Esophagus (tissue), 2 donors: ENCODE measurements around the gene MAP3K4. TPM values are rescaled to one million over a fixed set of nuclear protein-coding genes. Genes with fewer than 3 reads are reported as not detected.

Experiments
- H3K27ac ChIP-seq, 2 donors: one replicate each; pipeline ENCODE4 v1.5.1; 2013; ENCODE audit warnings: low read depth in 2 of 2, mild to moderate bottlenecking in 2 of 2, inconsistent platforms in 1 of 2, low read length in 1 of 2, moderate library complexity in 1 of 2
- H3K27me3 ChIP-seq, 2 donors: one replicate each; pipeline ENCODE4 v1.6.1; 2013; ENCODE audit warnings: low read length in 2 of 2, control low read depth in 1 of 2, mild to moderate bottlenecking in 1 of 2; ENCODE audit not compliant: insufficient read depth in 2 of 2, control insufficient read depth in 1 of 2
- H3K36me3 ChIP-seq, 2 donors: one replicate each; pipeline ENCODE4 v1.6.1; 2013; ENCODE audit warnings: low read length in 1 of 2; ENCODE audit not compliant: control insufficient read depth in 2 of 2, insufficient read depth in 2 of 2
- H3K4me1 ChIP-seq, 2 donors: one replicate each; pipeline ENCODE4 v1.6.1; 2013; ENCODE audit warnings: low read length in 1 of 2; ENCODE audit not compliant: control insufficient read depth in 2 of 2, insufficient read depth in 2 of 2
- H3K4me3 ChIP-seq, 2 donors: one replicate each; pipeline ENCODE4 v1.5.1; 2013; ENCODE audit warnings: low read length in 2 of 2, mild to moderate bottlenecking in 2 of 2, low read depth in 1 of 2, moderate library complexity in 1 of 2
- H3K9me3 ChIP-seq, 2 donors: one replicate each; pipeline ENCODE4 v1.6.1; 2013; ENCODE audit warnings: mild to moderate bottlenecking in 2 of 2, low read depth in 1 of 2, low read length in 1 of 2, moderate library complexity in 1 of 2; ENCODE audit not compliant: control insufficient read depth in 2 of 2, insufficient read depth in 1 of 2
- WGBS, 2 donors: extraction: QIAGEN DNeasy Blood & Tissue Kit; methylation state at CpG; one replicate each; pipeline ENCODE4 v1.1.7; 2013; 5-methylcytosine and 5-hydroxymethylcytosine counted together
- polyA plus RNA-seq, 2 donors: library from polyadenylated mRNA; stranded (reverse); fragments of 200-250 nt; gene quantifications; one replicate each; pipeline ENCODE4 v1.2.3, GENCODE V29; 2013
- donor health status: healthy with polysubstance abuse.
- donor health status: Bipolar disorder and iron deficiency.

MAP3K4 gene
- polyA plus RNA-seq, 2 donors = 15.9 to 17.3 TPM

DNA sequence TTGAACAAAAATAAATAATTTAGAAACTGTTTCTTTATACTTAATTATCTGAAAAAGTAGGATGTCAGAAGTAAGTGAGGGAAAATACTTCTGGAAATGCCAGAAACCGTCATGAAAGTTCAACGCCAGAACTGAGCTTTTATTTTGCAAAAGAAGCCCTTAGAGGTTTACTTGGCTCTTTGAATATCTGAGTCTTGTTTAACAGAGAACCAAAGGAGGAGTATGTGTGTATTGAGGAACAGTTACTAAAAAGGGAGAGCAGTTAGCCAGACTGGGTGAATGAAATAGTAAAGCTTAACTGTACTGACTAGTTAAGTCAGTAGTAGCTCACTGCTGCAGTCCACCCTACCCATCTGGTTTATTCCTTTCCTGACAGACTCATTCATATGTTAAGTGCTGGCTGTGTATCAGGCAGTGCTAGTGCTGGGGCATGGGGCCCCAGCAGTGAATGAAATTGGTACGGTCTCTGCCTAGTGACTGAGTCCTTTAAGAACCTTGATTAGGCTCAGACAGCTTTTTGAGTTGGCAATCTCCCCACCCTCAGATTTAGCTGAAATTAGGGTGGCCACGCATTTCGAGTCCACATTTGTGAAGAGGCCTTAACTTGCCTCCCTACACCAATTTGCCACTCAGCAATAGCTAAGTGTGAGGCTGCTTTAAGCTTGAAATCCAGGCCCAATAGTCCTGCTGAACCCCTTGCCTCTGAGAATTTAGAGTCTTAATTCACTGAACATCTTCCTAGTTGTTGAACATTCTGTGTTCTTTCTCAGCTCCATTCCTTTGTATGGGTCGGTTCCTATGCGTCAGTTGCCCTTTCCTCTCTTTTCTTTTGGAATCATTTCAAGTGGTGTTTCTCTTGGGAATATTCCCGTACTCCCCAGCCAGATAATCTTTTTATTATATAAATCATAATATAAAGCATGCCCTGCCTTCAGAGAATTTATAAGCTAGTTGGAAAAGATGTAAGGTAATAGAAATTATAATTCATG is 20.2 kb downstream of the MAP3K4 start:
- Histone ChIP-seq H3K27ac (peak overlapping the region in 1 of 2 donors; percentile 30), H3K27me3 (no peaks in the 10 kb centered on the region), H3K36me3 (no peaks in the 10 kb centered on the region), H3K4me3 (no peak overlapping the region), H3K9me3 (no peaks in the 10 kb centered on the region), H3K4me1 (peaks cover 0 to 3% of the 10 kb centered on the region in 2 donors)
- 62 to 66% methylated on average over 8 of the region's 8 CpGs for WGBS, 2 donors

DNA sequence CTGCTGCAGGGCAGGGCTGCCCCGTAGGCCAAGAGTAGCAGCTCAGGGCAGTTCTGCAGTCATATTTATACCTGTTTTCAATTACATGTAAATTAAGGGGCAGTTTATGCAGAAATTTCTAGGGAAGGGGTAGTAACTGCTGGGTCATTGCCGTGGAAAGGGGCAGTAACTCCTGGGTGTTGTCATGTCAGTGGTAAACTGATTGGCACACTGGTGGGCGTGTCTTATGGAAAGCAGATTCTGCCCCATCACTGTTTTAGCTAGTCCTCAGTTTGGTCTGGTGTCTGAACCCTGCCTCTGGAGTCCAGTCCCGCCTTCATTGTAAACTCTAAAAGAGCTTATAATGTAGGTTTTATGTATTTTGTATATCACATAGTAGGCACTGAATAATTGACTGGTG is 22.1 kb downstream of the MAP3K4 start:
- Histone ChIP-seq H3K4me3 (no peak overlapping the region), H3K4me1 (peaks cover 0 to 3% of the 10 kb centered on the region in 2 donors)
- 89 to 96% methylated on average over 4 of the region's 4 CpGs for WGBS, 2 donors

DNA sequence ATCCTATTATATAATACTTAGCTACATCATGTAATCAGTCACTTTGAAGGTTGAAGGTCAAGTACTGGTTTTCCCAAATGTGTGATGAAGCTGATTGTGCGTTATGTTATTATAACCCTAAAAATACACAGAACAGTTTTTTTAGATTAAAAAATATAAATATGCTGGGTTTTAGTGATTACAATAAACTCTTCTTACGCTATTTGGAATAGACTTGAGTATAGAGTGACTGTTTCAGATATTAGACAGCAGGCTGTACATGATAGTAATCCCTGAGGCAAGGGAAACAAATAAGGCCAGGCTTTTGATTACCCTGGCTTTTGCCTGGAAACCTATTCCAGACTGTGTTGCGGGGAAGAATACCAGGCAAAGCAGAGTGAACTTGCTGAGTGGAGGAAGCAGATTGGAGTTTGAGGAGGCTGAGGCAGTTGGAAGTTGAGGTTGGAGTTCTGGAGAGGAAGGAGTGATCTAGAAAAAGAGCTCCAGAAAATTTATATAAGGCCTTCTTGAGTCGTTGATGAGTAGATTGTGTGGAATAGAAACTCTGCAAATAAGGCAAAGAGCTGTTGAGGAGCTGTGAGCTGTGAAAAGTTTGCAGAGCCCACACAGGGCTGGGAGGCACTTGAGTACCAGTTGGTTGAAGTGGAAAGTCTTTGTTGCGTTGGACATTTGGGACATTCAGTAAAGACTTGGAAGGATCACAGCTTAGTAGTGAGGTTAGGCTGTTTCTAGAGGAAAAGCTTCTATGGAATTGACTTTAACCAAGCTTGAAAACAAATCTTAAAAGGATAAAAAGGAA is 26.4 kb downstream of the MAP3K4 start:
- Histone ChIP-seq H3K36me3 (peaks cover 0 to 3% of the 10 kb centered on the region in 2 donors), H3K27ac (no peak overlapping the region), H3K4me3 (no peak overlapping the region), H3K9me3 (no peaks in the 10 kb centered on the region), H3K4me1 (no peaks in the 10 kb centered on the region), H3K27me3 (no peaks in the 10 kb centered on the region)
- 76 to 90% methylated on average over 5 of the region's 5 CpGs for WGBS, 2 donors

More for the DNA sequence above, 22.1 kb downstream of the MAP3K4 start:
- Histone ChIP-seq H3K9me3 (no peaks in the 10 kb centered on the region), H3K36me3 (no peaks in the 10 kb centered on the region), H3K27ac (no peak overlapping the region), H3K27me3 (no peaks in the 10 kb centered on the region)

DNA sequence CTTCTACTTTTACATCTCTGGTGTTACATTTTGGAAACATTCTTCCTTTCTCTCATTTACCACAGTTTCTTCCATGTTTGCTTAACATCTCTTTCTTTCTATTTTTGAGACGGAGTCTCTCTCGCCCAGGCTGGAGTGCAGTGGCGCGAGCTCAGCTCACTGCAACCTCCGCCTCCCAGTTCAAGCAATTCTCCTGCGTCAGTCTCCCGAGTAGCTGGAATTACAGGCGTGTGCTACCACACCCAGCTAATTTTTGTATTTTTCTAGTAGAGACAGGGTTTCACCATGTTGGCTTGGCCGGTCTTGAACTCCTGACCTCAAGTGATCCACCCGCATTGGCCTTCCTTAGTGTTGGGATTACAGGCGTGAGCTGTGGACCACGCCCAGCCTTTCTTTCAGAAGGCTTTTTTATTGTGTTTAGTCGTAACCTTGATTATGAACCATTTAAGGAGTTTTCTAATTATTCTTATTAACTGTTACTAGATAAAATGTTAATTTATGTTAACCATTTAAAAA is 27.8 kb downstream of the MAP3K4 start:
- no peaks in the 10 kb centered on the region for H3K9me3 ChIP-seq
- no peaks in the 10 kb centered on the region for H3K4me1 ChIP-seq
- peaks cover 0 to 3% of the 10 kb centered on the region in 2 donors for H3K36me3 ChIP-seq
- no peaks in the 10 kb centered on the region for H3K27me3 ChIP-seq
- no peak overlapping the region for H3K4me3 ChIP-seq
- 76 to 78% methylated on average over 13 of the region's 13 CpGs for WGBS, 2 donors
- H3K27ac ChIP-seq = no peak overlapping the region

DNA sequence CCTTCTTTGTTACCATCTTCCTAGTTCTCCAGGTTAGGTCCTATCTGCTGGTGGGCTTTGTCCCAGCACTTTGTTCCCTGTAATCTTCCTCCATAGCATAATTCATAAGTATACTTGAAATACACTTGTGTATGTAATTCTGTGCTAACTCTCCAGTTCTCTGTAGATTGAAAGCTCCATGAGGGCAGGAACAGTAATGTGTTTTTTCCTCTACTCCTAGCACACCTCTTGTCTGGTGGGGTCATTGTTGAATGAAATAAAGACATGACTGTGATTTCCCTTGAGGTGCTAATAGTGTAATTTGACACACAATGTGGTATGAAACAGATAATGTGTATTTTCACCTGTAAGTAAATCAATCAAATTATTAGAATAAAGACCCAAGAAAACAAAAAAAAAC is 30.0 kb downstream of the MAP3K4 start:
- Histone ChIP-seq H3K4me1 (no peaks in the 10 kb centered on the region), H3K27me3 (no peaks in the 10 kb centered on the region)

DNA sequence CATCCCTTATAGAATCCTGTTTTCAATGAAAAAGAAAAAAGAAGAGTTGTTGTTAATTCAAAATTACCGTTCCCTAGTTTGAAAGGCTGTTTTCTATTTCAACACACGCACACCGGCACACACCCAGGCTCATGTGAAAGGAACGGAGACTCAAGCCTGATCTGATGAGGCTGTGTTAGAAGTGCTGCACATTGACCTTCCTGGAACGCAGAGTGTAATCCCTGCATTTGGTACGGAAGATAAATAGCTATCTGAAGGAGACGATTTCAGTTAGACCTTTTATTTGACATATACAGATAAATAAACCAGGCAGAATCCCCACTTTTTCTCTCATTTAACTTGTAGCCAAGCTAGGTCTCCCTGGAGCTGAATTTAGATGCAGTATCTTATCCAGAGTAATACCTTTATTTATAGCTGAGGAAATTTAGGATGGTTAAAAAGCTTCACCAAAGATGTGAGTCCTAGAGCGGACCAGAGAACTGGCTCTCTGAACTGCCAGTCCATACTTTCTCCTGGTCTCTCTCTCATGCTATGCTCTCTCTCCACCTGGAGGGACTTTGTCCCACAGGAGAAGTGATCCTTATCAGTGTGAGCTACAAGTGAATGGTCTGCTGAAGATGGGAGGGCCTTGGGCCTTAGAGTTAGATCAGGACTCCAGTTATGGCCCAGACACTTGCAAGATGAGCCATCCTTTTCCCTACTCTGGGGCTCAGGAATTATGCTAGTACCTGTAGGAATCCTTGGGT is 30.6 kb downstream of the MAP3K4 start:
- Histone ChIP-seq H3K4me1 (no peaks in the 10 kb centered on the region), H3K36me3 (peaks cover 0 to 3% of the 10 kb centered on the region in 2 donors), H3K27me3 (no peaks in the 10 kb centered on the region), H3K27ac (no peak overlapping the region), H3K9me3 (no peaks in the 10 kb centered on the region), H3K4me3 (no peak overlapping the region)
- whole genome bisulfite sequencing, 2 donors = 80 to 90% methylated on average over 8 of the region's 8 CpGs

More for the DNA sequence above, 30.0 kb downstream of the MAP3K4 start:
- Histone ChIP-seq H3K9me3 (no peaks in the 10 kb centered on the region), H3K36me3 (peaks cover 0 to 3% of the 10 kb centered on the region in 2 donors), H3K4me3 (no peak overlapping the region), H3K27ac (no peak overlapping the region)

DNA sequence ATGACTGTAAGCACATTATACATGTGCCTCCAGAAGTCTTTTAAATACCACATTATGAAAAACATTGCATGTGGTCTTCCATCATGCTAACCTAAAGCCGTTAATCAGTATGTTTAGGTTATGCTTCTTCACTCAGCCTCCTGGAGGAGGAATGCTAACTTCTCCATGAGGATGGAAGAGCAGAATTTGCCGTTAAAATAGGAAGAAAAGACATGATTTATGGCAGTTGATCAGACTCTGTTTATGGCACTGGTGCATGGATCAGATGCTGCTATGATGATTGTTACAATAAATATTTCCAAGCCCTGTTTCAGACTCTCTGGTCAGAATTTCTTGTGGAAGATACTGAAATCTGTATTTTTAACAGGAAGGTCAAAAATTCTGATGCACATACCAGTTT is 31.7 kb downstream of the MAP3K4 start:
- Histone ChIP-seq H3K9me3 (no peaks in the 10 kb centered on the region), H3K27ac (no peak overlapping the region), H3K27me3 (no peaks in the 10 kb centered on the region), H3K4me1 (no peaks in the 10 kb centered on the region), H3K36me3 (peaks cover 0 to 3% of the 10 kb centered on the region in 2 donors), H3K4me3 (no peak overlapping the region)
- WGBS, 2 donors = 75 to 86% methylated on average over 2 of the region's 2 CpGs

DNA sequence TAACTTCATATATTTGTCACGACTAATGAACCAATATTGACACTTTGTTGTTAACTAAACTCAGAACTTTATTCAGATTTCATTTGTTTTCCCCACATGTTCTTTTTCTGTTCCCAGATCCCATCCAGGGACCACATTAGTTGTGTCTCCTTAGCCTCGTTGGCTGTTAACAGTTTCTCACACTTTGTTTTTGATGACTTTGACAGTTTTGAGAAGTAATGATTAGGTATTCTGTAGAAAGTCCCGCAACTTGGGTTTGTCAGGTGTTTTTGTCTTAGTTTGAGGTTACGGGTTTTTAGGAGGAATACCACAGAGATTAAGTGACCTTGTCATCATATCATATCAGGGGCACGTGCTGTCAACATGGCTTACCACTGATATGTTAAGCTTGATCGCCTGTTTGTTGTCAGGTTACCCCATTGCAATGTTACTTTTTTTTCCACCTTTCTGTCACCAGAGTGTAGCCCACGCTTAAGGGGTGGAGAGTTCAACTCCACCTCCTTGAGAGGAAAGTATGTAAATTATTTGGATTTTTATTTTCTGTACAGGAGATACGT is 32.9 kb downstream of the MAP3K4 start:
- Histone ChIP-seq H3K4me1 (no peaks in the 10 kb centered on the region), H3K4me3 (no peak overlapping the region), H3K36me3 (peaks cover 0 to 3% of the 10 kb centered on the region in 2 donors), H3K9me3 (no peaks in the 10 kb centered on the region), H3K27ac (no peak overlapping the region), H3K27me3 (no peaks in the 10 kb centered on the region)
- WGBS, 2 donors = 90 to 93% methylated on average over 8 of the region's 8 CpGs

DNA sequence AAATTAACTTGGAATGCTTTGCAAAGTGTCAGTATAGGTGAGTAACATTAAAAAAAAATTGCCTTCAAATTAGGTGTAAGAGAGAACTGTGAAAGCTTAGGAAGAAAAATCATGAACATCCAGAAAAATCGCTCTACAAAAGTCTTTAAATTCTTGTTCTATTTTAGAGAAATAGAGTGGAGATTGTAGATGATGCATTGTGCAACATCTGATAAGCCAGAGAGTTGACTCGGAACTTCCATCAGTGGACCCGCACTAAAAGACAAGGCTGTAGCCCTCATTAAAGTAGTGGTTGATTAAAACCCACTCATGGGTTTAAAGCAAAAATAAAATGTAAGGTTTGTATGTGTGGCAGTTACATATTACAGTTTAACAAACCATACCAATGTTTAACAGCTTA is 35.8 kb downstream of the MAP3K4 start:
- no peak overlapping the region for H3K4me3 ChIP-seq
- H3K27ac ChIP-seq = no peak overlapping the region
- WGBS, 2 donors = 90 to 97% methylated on average over 3 of the region's 3 CpGs
- no peaks in the 10 kb centered on the region for H3K4me1 ChIP-seq
- H3K36me3 ChIP-seq = peaks cover 0 to 1% of the 10 kb centered on the region in 2 donors
- no peaks in the 10 kb centered on the region for H3K27me3 ChIP-seq
- H3K9me3 ChIP-seq = no peaks in the 10 kb centered on the region
